HS-5 (cell line): ENCODE results near the gene SYCN.
"Not testable (repeated sequence)": the region's sequence is repeated elsewhere in the genome, so short reads cannot be mapped to it uniquely, and the experiment has no call there.

Experiments used
- DNase-seq: peaks from one replicate; pipeline ENCODE4 v3.0.0-alpha.2; 2012; ENCODE audit warnings: low read depth

SYCN gene

GRCh38 chr19:39203372-39204341 is at the start of gene SYCN:
SYCN (minus strand) TSS chr19:39204263; CDS start chr19:39204254, 9 bp downstream.
- DNase-seq, result no peak

GRCh38 chr19:39253374-39254149 is 49.5 kb upstream of the SYCN start:
- DNase-seq, result no peak

GRCh38 chr19:39252458-39252857 is 48.4 kb upstream of the SYCN start:
- no peak for DNase-seq

GRCh38 chr19:39251846-39252245 is 47.8 kb upstream of the SYCN start:
- no peak for DNase-seq

GRCh38 chr19:39251081-39251480 is 47.0 kb upstream of the SYCN start:
- DNase-seq, result no peak

- DNase-seq, result no peak
Measured at GRCh38 chr19:39248806-39249205, 44.7 kb upstream of the SYCN start, which contains the start of gene IFNL4. IFNL4 (minus strand) TSS chr19:39248856.

GRCh38 chr19:39247701-39248664 is 43.9 kb upstream of the SYCN start:
- DNase-seq, result no peak

- no peak for DNase-seq
Measured at GRCh38 chr19:39246951-39247669, 43.0 kb upstream of the SYCN start.

- DNase-seq, result not testable (repeated sequence)
Measured at GRCh38 chr19:39245166-39245565, 41.1 kb upstream of the SYCN start.

- DNase-seq, result not testable (repeated sequence)
Measured at GRCh38 chr19:39244410-39245100, 40.5 kb upstream of the SYCN start, which contains the start of gene IFNL3. IFNL3 (minus strand) TSS chr19:39245006; CDS start chr19:39244967, 39 bp downstream.

- DNase-seq, result not testable (repeated sequence)
Measured at GRCh38 chr19:39243741-39244140, 39.7 kb upstream of the SYCN start.

- no peak for DNase-seq
Measured at GRCh38 chr19:39240421-39240820, 36.4 kb upstream of the SYCN start.

- no peak for DNase-seq
Measured at GRCh38 chr19:39238944-39239343, 34.9 kb upstream of the SYCN start.

GRCh38 chr19:39238209-39238608 is 34.1 kb upstream of the SYCN start:
- no peak for DNase-seq

- no peak for DNase-seq
Measured at GRCh38 chr19:39237200-39238184, 33.4 kb upstream of the SYCN start.

- no peak for DNase-seq
Measured at GRCh38 chr19:39236527-39236926, 32.5 kb upstream of the SYCN start.

- DNase-seq, result no peak
Measured at GRCh38 chr19:39232708-39233107, 28.6 kb upstream of the SYCN start.

GRCh38 chr19:39230096-39230764 is 26.2 kb upstream of the SYCN start:
- DNase-seq, result no peak
